Loucy (cell line): ENCODE measurements around the gene IMP3.

Experiments used
- EZH2phosphoT487 ChIP-seq: fragments of 200-600 bp; IDR thresholded peaks from 2 replicates; pipeline ENCODE4 v1.6.1; 2018; ENCODE audit warnings: antibody characterized with exemption, mild to moderate bottlenecking, moderate library complexity, borderline replicate concordance
- TF ChIP-seq, protein P1 (sequence below): fragments of 200-600 bp; sonication (generic); conservative IDR thresholded peaks from 2 replicates; pipeline ENCODE4 v1.5.1; 2014; ENCODE audit warnings: mild to moderate bottlenecking, antibody characterized with exemption, low read length

GRCh38 chr15:75591655-75592364 is 48.2 kb downstream of the IMP3 start:
- TF ChIP-seq, protein P1, sequence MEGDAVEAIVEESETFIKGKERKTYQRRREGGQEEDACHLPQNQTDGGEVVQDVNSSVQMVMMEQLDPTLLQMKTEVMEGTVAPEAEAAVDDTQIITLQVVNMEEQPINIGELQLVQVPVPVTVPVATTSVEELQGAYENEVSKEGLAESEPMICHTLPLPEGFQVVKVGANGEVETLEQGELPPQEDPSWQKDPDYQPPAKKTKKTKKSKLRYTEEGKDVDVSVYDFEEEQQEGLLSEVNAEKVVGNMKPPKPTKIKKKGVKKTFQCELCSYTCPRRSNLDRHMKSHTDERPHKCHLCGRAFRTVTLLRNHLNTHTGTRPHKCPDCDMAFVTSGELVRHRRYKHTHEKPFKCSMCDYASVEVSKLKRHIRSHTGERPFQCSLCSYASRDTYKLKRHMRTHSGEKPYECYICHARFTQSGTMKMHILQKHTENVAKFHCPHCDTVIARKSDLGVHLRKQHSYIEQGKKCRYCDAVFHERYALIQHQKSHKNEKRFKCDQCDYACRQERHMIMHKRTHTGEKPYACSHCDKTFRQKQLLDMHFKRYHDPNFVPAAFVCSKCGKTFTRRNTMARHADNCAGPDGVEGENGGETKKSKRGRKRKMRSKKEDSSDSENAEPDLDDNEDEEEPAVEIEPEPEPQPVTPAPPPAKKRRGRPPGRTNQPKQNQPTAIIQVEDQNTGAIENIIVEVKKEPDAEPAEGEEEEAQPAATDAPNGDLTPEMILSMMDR = no peak
- TF ChIP-seq EZH2phosphoT487 = no peak
